K562 (cell line): ENCODE data around the gene CACNA1C. TPM values are rescaled to one million over a fixed set of nuclear protein-coding genes. Genes with fewer than 3 reads are reported as not detected.

Source experiments
- ATAC-seq: fragments of 200-7000 bp; cut with Tn5 transposase; 3 replicates; pipeline ENCODE4 v1.9.1; 2020; ENCODE audit warnings: moderate library complexity
- BruUV-seq: library from RNA; stranded (reverse); fragments of 400-500 nt; replicated peaks from 2 replicates; lab custom pipeline; 2021; lab: Mats Ljungman, UMichigan
- CTCF ChIA-PET: fragments of 300-600 bp; formaldehyde crosslinking; extraction: SDS; loops from one replicate; lab custom pipeline; 2021; ENCODE audit warnings: low intra/inter-chr PET ratio; lab: Yijun Ruan, JAX
- POLR2A ChIA-PET: fragments of 300-600, 350-650 bp; sonication (Branson Sonifier 250); formaldehyde crosslinking; extraction: SDS; loops from one replicate; lab custom pipeline; 2021; ENCODE audit warnings: antibody characterized with exemption, inconsistent platforms; lab: Yijun Ruan, JAX
- DNase-seq, 4 experiments: peaks; one replicate each; pipeline versions ENCODE4 v3.0.0 to v3.0.0-alpha.2; 2011 to 2018; ENCODE audit warnings: low spot score in 3 of 4, mixed read lengths in 3 of 4; ENCODE audit errors: extremely low read depth in 1 of 4
- FAIRE-seq: peaks from 2 replicates; lab custom pipeline; 2011; peaks lifted over from hg19 to GRCh38; lab: Jason Lieb, UNC
- H2AFZ ChIP-seq: 2 replicates; pipeline ENCODE4 v1.6.0; 2011; ENCODE audit warnings: low read depth, low read length, control low read depth, inconsistent platforms
- H3K27ac ChIP-seq: fragments of 200-600 bp; 3 replicates; pipeline ENCODE4 v1.8.0; 2011; ENCODE audit warnings: low read depth, mild to moderate bottlenecking, control low read depth, inconsistent platforms, low read length, moderate library complexity, mixed read lengths; ENCODE audit errors: extremely low read depth
- H3K27me3 ChIP-seq, 2 experiments: fragments of 300-600 bp in 1 of 2; 2 replicates in 1 of 2; 3 replicates in 1 of 2; pipeline versions ENCODE4 v1.6.0 to v1.8.0; 2011; ENCODE audit warnings: inconsistent platforms in 2 of 2, low read length in 2 of 2, mild to moderate bottlenecking in 1 of 2, mixed read lengths in 1 of 2, moderate library complexity in 1 of 2; ENCODE audit not compliant: control insufficient read depth in 2 of 2, insufficient read depth in 2 of 2
- H3K36me3 ChIP-seq: fragments of 300-600 bp; 3 replicates; pipeline ENCODE4 v1.8.0; 2011; ENCODE audit warnings: mild to moderate bottlenecking, low read length, inconsistent platforms; ENCODE audit not compliant: control insufficient read depth, insufficient read depth
- H3K4me1 ChIP-seq, 2 experiments: fragments of 200-600 bp in 1 of 2; replicated peaks in 1 of 2; 2 replicates in 1 of 2; 3 replicates in 1 of 2; pipeline versions ENCODE4 v1.5.1 to v1.8.0; 2011; ENCODE audit warnings: inconsistent platforms in 2 of 2, low read length in 2 of 2, mild to moderate bottlenecking in 1 of 2, mixed read lengths in 1 of 2, moderate library complexity in 1 of 2; ENCODE audit not compliant: control insufficient read depth in 2 of 2, insufficient read depth in 2 of 2
- H3K4me2 ChIP-seq: 2 replicates; pipeline ENCODE4 v1.6.1; 2011; ENCODE audit warnings: low read length, control low read depth, inconsistent platforms, mixed read lengths; ENCODE audit not compliant: insufficient read depth
- H3K4me3 ChIP-seq: fragments of 200-600 bp; sonication (generic), shearing (Covaris generic); 2 replicates; pipeline ENCODE4 v1.5.1; 2016; ENCODE audit warnings: control low read depth, inconsistent platforms
- H3K79me2 ChIP-seq: fragments of 200-600 bp; 3 replicates; pipeline ENCODE4 v1.8.0; 2011; ENCODE audit warnings: low read length, inconsistent platforms; ENCODE audit not compliant: control insufficient read depth, insufficient read depth
- H3K9ac ChIP-seq, 2 experiments: 2 replicates each; pipeline versions ENCODE4 v1.6.0 to v1.6.1; 2011; ENCODE audit warnings: low read depth in 2 of 2, low read length in 2 of 2, control low read depth in 1 of 2, inconsistent platforms in 1 of 2, mild to moderate bottlenecking in 1 of 2, mixed read lengths in 1 of 2; ENCODE audit not compliant: insufficient read depth in 1 of 2
- H3K9me1 ChIP-seq: one replicate; pipeline ENCODE4 v1.6.0; 2011; ENCODE audit warnings: inconsistent platforms, mild to moderate bottlenecking, low read length, moderate library complexity; ENCODE audit not compliant: control insufficient read depth, insufficient read depth
- H3K9me3 ChIP-seq: replicated peaks from 2 replicates; pipeline ENCODE4 v1.5.1; 2011; ENCODE audit warnings: low read depth, low read length, inconsistent platforms; ENCODE audit not compliant: control insufficient read depth, insufficient read depth
- H4K20me1 ChIP-seq: replicated peaks from 2 replicates; pipeline ENCODE4 v1.6.1; 2011; ENCODE audit warnings: low read length, inconsistent platforms, mixed read lengths; ENCODE audit not compliant: control insufficient read depth, insufficient read depth
- CBFA2T2 ChIP-seq: fragments of 450-650 bp; conservative IDR thresholded peaks from 2 replicates; pipeline ENCODE4 v1.6.1; 2017; ENCODE audit warnings: mild to moderate bottlenecking
- FOXJ3 ChIP-seq: sonication (generic); formaldehyde crosslinking; IDR thresholded peaks from 2 replicates; pipeline ENCODE4 v1.4.0; 2020; ENCODE audit warnings: mild to moderate bottlenecking, missing genetic modification reagents
- SRF ChIP-seq, 2 experiments: fragments of 250-450, 450-650 bp in 1 of 2; sonication (Bioruptor Pico) in 1 of 2; sonication (generic) in 1 of 2; formaldehyde crosslinking; IDR thresholded peaks; 2 replicates each; pipeline versions ENCODE4 v1.5.0 to v1.5.1; 2020 to 2022; ENCODE audit warnings: mild to moderate bottlenecking in 1 of 2, missing genetic modification reagents in 1 of 2
- ZKSCAN1 ChIP-seq: fragments of 150-350 bp; IDR thresholded peaks from 2 replicates; pipeline ENCODE4 v1.6.1; 2016; ENCODE audit warnings: low read depth, low read length
- WGBS: fragments of 100-300 bp; shearing (Covaris generic); methylation state at CpG from one replicate; pipeline ENCODE4 v1.1.6; 2016; ENCODE audit warnings: low coverage, mixed read lengths; ENCODE audit not compliant: insufficient coverage; ENCODE audit errors: missing lambda C conversion rate; 5-methylcytosine and 5-hydroxymethylcytosine counted together
- in situ Hi-C: fragments of 300-500 bp; cut with MboI; formaldehyde crosslinking; loops from 4 replicates; pipeline ENCODE4 v1.15.0; 2018; ENCODE audit warnings: inconsistent platforms, mixed read lengths
- intact Hi-C: fragments of 100-400 bp; cut with micrococcal nuclease; formaldehyde crosslinking; loops from 2 replicates; pipeline ENCODE4 v1.14.2; 2022
- polyA plus RNA-seq, 8 experiments: library from polyadenylated mRNA; depleted of rRNA in 4 of 8; stranded (reverse) in 5 of 8; unstranded in 3 of 8; fragments of >200 nt; fragmentation: Nextera tagmentation in 2 of 8; fragmentation: Illumina TruSeq in 1 of 8; extraction: Ambion mirVana in 2 of 8; extraction: Trizol in 1 of 8; gene quantifications; 2 replicates each; pipeline versions ENCODE4 v1.2.1 to v1.2.3, GENCODE V29; 2011 to 2014; ENCODE audit warnings: inconsistent platforms in 1 of 8, missing spikeins in 1 of 8
- total RNA-seq, 7 experiments: library from RNA; depleted of rRNA in 6 of 7; stranded (reverse); fragments of >200 nt in 6 of 7; fragmentation: Illumina TruSeq in 2 of 7; extraction: Trizol in 2 of 7; gene quantifications; 2 replicates each; pipeline versions ENCODE4 v1.2.1 to v1.2.3, GENCODE V29; 2011 to 2021; ENCODE audit warnings: low replicate concordance in 1 of 7
- TF ChIP-seq, protein P1 (sequence below): fragments of 450-650 bp; formaldehyde crosslinking; IDR thresholded peaks from 2 replicates; pipeline ENCODE4 v1.4.0; 2020; ENCODE audit warnings: mild to moderate bottlenecking, mixed read lengths
- TF ChIP-seq, protein P2 (sequence below): fragments of 450-650 bp; IDR thresholded peaks from 2 replicates; pipeline ENCODE4 v1.6.1; 2018; ENCODE audit not compliant: partially characterized antibody

Gene CACNA1C
- total and polyA plus RNA-seq, 9 of the 15 experiments (the other 6 are each of a cell fraction or from before 2014, with no cell fraction given), result not detected

DNA sequence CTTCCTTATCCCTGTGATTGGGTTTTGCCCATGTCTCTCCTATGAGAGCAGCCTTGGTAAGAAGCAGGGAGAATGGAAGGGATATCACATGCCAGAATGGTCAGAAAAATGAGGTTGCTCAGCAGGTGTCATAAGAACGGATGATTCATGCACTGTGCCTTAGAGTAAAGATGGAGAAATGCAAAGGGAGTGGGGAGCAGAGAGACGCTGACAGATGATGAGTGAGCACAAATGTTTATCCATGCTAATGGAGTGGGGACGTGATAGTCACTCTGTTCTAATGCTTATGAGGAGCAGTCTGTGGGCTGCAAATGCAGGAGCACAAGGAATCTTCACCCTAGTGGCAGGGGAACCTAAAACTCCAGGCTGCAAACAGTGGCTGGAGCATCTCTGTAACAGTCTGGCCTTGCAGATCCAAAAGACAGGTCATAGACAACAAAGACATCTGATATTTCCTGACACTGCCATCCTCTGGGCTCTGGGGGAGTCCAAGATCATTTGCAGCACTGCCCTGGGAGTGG lies 243.2 kb downstream of the CACNA1C start:
- no peak overlapping the region for H3K27ac ChIP-seq
- no TSS peak for BruUV-seq
- no peak for DNase-seq
- no peak for ATAC-seq
- CTCF ChIA-PET, result no interaction called here
- no peak for TF ChIP-seq SRF (CRISPR knock-in tag; IDR thresholded peaks at IDR 0.05)
- TF ChIP-seq FOXJ3 (CRISPR knock-in tag), result no peak
- TF ChIP-seq, protein P1, sequence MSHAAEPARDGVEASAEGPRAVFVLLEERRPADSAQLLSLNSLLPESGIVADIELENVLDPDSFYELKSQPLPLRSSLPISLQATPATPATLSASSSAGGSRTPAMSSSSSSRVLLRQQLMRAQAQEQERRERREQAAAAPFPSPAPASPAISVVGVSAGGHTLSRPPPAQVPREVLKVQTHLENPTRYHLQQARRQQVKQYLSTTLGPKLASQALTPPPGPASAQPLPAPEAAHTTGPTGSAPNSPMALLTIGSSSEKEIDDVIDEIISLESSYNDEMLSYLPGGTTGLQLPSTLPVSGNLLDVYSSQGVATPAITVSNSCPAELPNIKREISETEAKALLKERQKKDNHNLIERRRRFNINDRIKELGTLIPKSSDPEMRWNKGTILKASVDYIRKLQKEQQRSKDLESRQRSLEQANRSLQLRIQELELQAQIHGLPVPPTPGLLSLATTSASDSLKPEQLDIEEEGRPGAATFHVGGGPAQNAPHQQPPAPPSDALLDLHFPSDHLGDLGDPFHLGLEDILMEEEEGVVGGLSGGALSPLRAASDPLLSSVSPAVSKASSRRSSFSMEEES (CRISPR knock-in tag), result no peak
- TF ChIP-seq, protein P2, sequence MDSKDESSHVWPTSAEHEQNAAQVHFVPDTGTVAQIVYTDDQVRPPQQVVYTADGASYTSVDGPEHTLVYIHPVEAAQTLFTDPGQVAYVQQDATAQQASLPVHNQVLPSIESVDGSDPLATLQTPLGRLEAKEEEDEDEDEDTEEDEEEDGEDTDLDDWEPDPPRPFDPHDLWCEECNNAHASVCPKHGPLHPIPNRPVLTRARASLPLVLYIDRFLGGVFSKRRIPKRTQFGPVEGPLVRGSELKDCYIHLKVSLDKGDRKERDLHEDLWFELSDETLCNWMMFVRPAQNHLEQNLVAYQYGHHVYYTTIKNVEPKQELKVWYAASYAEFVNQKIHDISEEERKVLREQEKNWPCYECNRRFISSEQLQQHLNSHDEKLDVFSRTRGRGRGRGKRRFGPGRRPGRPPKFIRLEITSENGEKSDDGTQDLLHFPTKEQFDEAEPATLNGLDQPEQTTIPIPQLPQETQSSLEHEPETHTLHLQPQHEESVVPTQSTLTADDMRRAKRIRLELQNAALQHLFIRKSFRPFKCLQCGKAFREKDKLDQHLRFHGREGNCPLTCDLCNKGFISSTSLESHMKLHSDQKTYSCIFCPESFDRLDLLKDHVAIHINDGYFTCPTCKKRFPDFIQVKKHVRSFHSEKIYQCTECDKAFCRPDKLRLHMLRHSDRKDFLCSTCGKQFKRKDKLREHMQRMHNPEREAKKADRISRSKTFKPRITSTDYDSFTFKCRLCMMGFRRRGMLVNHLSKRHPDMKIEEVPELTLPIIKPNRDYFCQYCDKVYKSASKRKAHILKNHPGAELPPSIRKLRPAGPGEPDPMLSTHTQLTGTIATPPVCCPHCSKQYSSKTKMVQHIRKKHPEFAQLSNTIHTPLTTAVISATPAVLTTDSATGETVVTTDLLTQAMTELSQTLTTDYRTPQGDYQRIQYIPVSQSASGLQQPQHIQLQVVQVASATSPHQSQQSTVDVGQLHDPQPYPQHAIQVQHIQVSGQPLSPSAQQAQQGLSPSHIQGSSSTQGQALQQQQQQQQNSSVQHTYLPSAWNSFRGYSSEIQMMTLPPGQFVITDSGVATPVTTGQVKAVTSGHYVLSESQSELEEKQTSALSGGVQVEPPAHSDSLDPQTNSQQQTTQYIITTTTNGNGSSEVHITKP, result no peak
- TF ChIP-seq ZKSCAN1, result no peak
- no peak for TF ChIP-seq CBFA2T2
- TF ChIP-seq, all 486 proteins: peak for 0
- H3K9ac ChIP-seq, result no peak overlapping the region
- peaks cover 0 to 9% of the 10 kb centered on the region in 2 experiments; a peak in 1 of 5 replicates for H3K27me3 ChIP-seq
- no peak overlapping the region for H2AFZ ChIP-seq
- no peaks in the 10 kb centered on the region for H3K36me3 ChIP-seq
- no peaks in the 10 kb centered on the region for H3K9me3 ChIP-seq
- FAIRE-seq, result no peak
- H3K79me2 ChIP-seq, result no peaks in the 10 kb centered on the region
- H3K4me2 ChIP-seq, result no peak overlapping the region
- WGBS, result 0% methylated on average over 3 of the region's 3 CpGs
- POLR2A ChIA-PET, result no interaction called here
- in situ Hi-C loops (loop anchor here (25.0 kb wide), 1 partner anchor 234 kb away; the partner anchor contains the start of gene CACNA1C), intact Hi-C loops (no loop called here)
- H4K20me1 ChIP-seq, result no peaks in the 10 kb centered on the region
- no peaks in the 10 kb centered on the region for H3K4me1 ChIP-seq
- no peak overlapping the region for H3K4me3 ChIP-seq
- no peaks in the 10 kb centered on the region for H3K9me1 ChIP-seq
